ENCODE measurements around the gene LRRC46.

The LRRC46 gene

GRCh38 chr17:47841488-47842291 is 10.2 kb downstream of the LRRC46 start:
- Histone ChIP-seq H3K9me3 (ENCODE audit: low read length) (no peaks in the 10 kb centered on the region), H3F3A (ENCODE audit: insufficient read depth, low read length) (no peaks in the 10 kb centered on the region), H4K20me1 (ENCODE audit: insufficient read depth, low read length) (no peaks in the 10 kb centered on the region), H2AFZ (ENCODE audit: low read length) (0 out of 2 replicates have a peak overlapping the region, but pooled peaks have one; percentile 60), H3K4me3 (ENCODE audit: low read depth, low read length, poor library complexity, severe bottlenecking) (peak overlapping the region; percentile 86), H3K79me2 (ENCODE audit: insufficient read depth, low read length) (no peaks in the 10 kb centered on the region), H3K27me3 (ENCODE audit: insufficient read depth, low read length) (no peaks in the 10 kb centered on the region), H3K36me3 (ENCODE audit: insufficient read depth, low read length) (no peaks in the 10 kb centered on the region), H3K4me1 (ENCODE audit: insufficient read depth, low read length, severe bottlenecking) (peaks cover 19% of the 10 kb centered on the region), H3K4me2 (ENCODE audit: low read length) (peak overlapping the region; percentile 83), H3K9me2 (ENCODE audit: low read depth, low read length) (no peaks in the 10 kb centered on the region), H3K27ac (ENCODE audit: low read depth, low read length, poor library complexity, severe bottlenecking) (no peak overlapping the region), H3K9ac (ENCODE audit: low read length) (peak overlapping the region; percentile 82; the same call in 1 of the 2 replicates)
- TF ChIP-seq CTCF (IDR thresholded peaks at IDR 0.05; ENCODE audit: low read length) (no peak), EZH2 (IDR thresholded peaks at IDR 0.05; ENCODE audit: borderline replicate concordance, low read length) (no peak)

DNA sequence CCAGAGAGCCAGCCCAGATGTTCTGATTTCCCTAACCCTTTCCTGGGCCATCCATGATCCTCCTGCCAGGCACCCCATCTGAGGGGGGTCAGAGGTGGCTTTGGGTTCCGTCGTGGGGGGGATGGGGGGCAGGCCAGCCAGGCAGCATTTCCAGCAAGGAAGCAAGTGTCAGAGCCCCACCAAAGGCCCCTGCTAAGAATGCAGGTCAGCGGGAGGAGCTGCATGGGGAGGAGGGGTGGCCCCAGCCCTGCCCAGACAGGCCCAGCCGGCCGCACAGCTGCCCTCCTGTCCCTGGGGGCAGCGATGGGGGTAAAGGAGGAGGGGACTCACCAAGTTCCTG is 11.9 kb downstream of the LRRC46 start:
- Histone ChIP-seq H3K4me1 (ENCODE audit: insufficient read depth, low read length, severe bottlenecking) (peaks cover 19% of the 10 kb centered on the region), H3K79me2 (ENCODE audit: insufficient read depth, low read length) (no peaks in the 10 kb centered on the region)
- TF ChIP-seq EZH2 (IDR thresholded peaks at IDR 0.05; ENCODE audit: borderline replicate concordance, low read length) (no peak), CTCF (IDR thresholded peaks at IDR 0.05; ENCODE audit: low read length) (no peak; the same call in 1 of the 2 replicates)

DNA sequence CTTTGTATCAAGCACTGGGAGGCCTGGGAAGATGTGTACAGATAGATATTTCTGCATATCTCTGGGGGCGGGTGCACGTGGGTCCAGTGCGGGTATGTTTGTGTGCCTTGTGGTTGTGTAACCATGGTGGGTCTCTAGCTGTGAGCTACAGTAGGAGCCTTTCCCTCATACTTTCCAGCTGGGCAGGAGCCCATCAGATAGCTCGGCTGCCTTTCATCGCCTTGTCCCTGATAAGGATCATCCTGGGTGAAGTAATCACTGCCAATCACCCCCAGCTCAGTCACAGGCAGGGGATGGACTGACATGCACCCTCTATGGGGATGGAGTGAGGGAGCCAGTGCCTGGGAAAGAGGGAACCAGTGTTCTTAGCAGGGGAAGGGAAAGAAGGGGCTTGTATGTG is 12.8 kb downstream of the LRRC46 start:
- H3K9me2 ChIP-seq (ENCODE audit: low read depth, low read length), result no peaks in the 10 kb centered on the region
- H3K27me3 ChIP-seq (ENCODE audit: insufficient read depth, low read length), result no peaks in the 10 kb centered on the region; the same call in 1 of the 2 replicates
- H3K4me1 ChIP-seq (ENCODE audit: insufficient read depth, low read length, severe bottlenecking), result peaks cover 19% of the 10 kb centered on the region
- no peak overlapping the region for H3K27ac ChIP-seq (ENCODE audit: low read depth, low read length, poor library complexity, severe bottlenecking)
- H3K4me3 ChIP-seq (ENCODE audit: low read depth, low read length, poor library complexity, severe bottlenecking), result no peak overlapping the region
- no peaks in the 10 kb centered on the region for H3K79me2 ChIP-seq (ENCODE audit: insufficient read depth, low read length)
- TF ChIP-seq EZH2 (IDR thresholded peaks at IDR 0.05; ENCODE audit: borderline replicate concordance, low read length) (no peak), CTCF (IDR thresholded peaks at IDR 0.05; ENCODE audit: low read length) (no peak)
- H2AFZ ChIP-seq (ENCODE audit: low read length), result no peak overlapping the region
- no peaks in the 10 kb centered on the region for H3F3A ChIP-seq (ENCODE audit: insufficient read depth, low read length)
- H3K36me3 ChIP-seq (ENCODE audit: insufficient read depth, low read length), result no peaks in the 10 kb centered on the region
- H3K9me3 ChIP-seq (ENCODE audit: low read length), result no peaks in the 10 kb centered on the region
- no peaks in the 10 kb centered on the region for H4K20me1 ChIP-seq (ENCODE audit: insufficient read depth, low read length)
- H3K4me2 ChIP-seq (ENCODE audit: low read length), result no peak overlapping the region
- H3K9ac ChIP-seq (ENCODE audit: low read length), result no peak overlapping the region

More for the DNA sequence above, 11.9 kb downstream of the LRRC46 start:
- no peaks in the 10 kb centered on the region for H3K9me3 ChIP-seq (ENCODE audit: low read length)
- H2AFZ ChIP-seq (ENCODE audit: low read length), result no peak overlapping the region
- H3K4me2 ChIP-seq (ENCODE audit: low read length), result no peak overlapping the region
- no peaks in the 10 kb centered on the region for H3K27me3 ChIP-seq (ENCODE audit: insufficient read depth, low read length)
- H3K4me3 ChIP-seq (ENCODE audit: low read depth, low read length, poor library complexity, severe bottlenecking), result no peak overlapping the region
- H3K36me3 ChIP-seq (ENCODE audit: insufficient read depth, low read length), result no peaks in the 10 kb centered on the region
- H3K27ac ChIP-seq (ENCODE audit: low read depth, low read length, poor library complexity, severe bottlenecking), result no peak overlapping the region
- no peaks in the 10 kb centered on the region for H3K9me2 ChIP-seq (ENCODE audit: low read depth, low read length)
- H4K20me1 ChIP-seq (ENCODE audit: insufficient read depth, low read length), result no peaks in the 10 kb centered on the region
- H3F3A ChIP-seq (ENCODE audit: insufficient read depth, low read length), result no peaks in the 10 kb centered on the region
- H3K9ac ChIP-seq (ENCODE audit: low read length), result no peak overlapping the region
